Panc1 (cell line): ENCODE data around the gene AMBRA1.

Experiments
- CTCF ChIP-seq: fragments of 450-650 bp; IDR thresholded peaks from 2 replicates; pipeline ENCODE4 v1.5.1; 2017; ENCODE audit warnings: mild to moderate bottlenecking
- POLR2AphosphoS5 ChIP-seq: IDR thresholded peaks from 2 replicates; pipeline ENCODE4 v1.6.1; 2012; ENCODE audit warnings: mild to moderate bottlenecking, low read depth, low read length, moderate library complexity
- REST ChIP-seq, 2 experiments: IDR thresholded peaks; 2 replicates each; pipeline ENCODE4 v1.6.1; 2011 to 2012; ENCODE audit warnings: low read depth in 2 of 2, control low read depth in 1 of 2, low read length in 1 of 2, mild to moderate bottlenecking in 1 of 2, moderate library complexity in 1 of 2; ENCODE audit not compliant: insufficient read depth in 1 of 2
- TCF7L2 ChIP-seq: IDR thresholded peaks from 2 replicates; pipeline ENCODE4 v1.6.1; 2011; ENCODE audit warnings: mild to moderate bottlenecking, low read depth, low read length, inconsistent platforms

GRCh38 chr11:46490666-46491065, 103.2 kb downstream of the AMBRA1 start:
- TF ChIP-seq CTCF (no peak), POLR2AphosphoS5 (no peak), TCF7L2 (no peak), REST (IDR thresholded peaks at IDR 0.05; ENCODE audit: insufficient read depth in 1 of 2, low read depth in 2 of 2, low read length in 1 of 2) (no peak)
